Osteoblast (primary cell): ENCODE results near the gene TRERF1. TPM values are rescaled to one million over a fixed set of nuclear protein-coding genes. Genes with fewer than 3 reads are reported as not detected.

Experiments used
- DNase-seq: peaks from one replicate; pipeline ENCODE4 v3.0.0; 2011; ENCODE audit warnings: low spot score, mixed read lengths; ENCODE audit not compliant: insufficient read length; ENCODE audit errors: missing footprints
- H2AFZ ChIP-seq: 2 replicates; pipeline ENCODE4 v1.6.0; 2011; ENCODE audit warnings: mild to moderate bottlenecking, low read length
- H3K27ac ChIP-seq: 2 replicates; pipeline ENCODE4 v1.5.1; 2011; ENCODE audit warnings: mild to moderate bottlenecking, low read depth, low read length, moderate library complexity
- H3K27me3 ChIP-seq: 2 replicates; pipeline ENCODE4 v1.6.0; 2012; ENCODE audit warnings: mild to moderate bottlenecking, control low read depth, inconsistent platforms, low read length, moderate library complexity; ENCODE audit not compliant: insufficient read depth
- H3K36me3 ChIP-seq: 2 replicates; pipeline ENCODE4 v1.5.1; 2011; ENCODE audit warnings: mild to moderate bottlenecking, low read length, control low read depth, moderate library complexity; ENCODE audit not compliant: insufficient read depth
- H3K4me1 ChIP-seq: 2 replicates; pipeline ENCODE4 v1.5.1; 2011; ENCODE audit warnings: mild to moderate bottlenecking, low read length, control low read depth, moderate library complexity; ENCODE audit not compliant: insufficient read depth
- H3K4me2 ChIP-seq: 2 replicates; pipeline ENCODE4 v1.6.0; 2011; ENCODE audit warnings: mild to moderate bottlenecking, low read length; ENCODE audit not compliant: insufficient read depth
- H3K4me3 ChIP-seq: fragments of 200-600 bp; sonication (generic); 3 replicates; pipeline ENCODE4 v1.5.1; 2012; ENCODE audit warnings: mild to moderate bottlenecking, low read length, inconsistent platforms; ENCODE audit not compliant: insufficient read depth
- H3K79me2 ChIP-seq: 2 replicates; pipeline ENCODE4 v1.6.0; 2012; ENCODE audit warnings: mild to moderate bottlenecking, low read length, control low read depth, inconsistent platforms; ENCODE audit not compliant: insufficient read depth
- H3K9me3 ChIP-seq: 2 replicates; pipeline ENCODE4 v1.5.1; 2011; ENCODE audit warnings: low read depth, low read length, control low read depth
- H4K20me1 ChIP-seq: 2 replicates; pipeline ENCODE4 v1.6.0; 2012; ENCODE audit warnings: mild to moderate bottlenecking, low read length, control low read depth; ENCODE audit not compliant: insufficient read depth
- CTCF ChIP-seq: IDR thresholded peaks from 2 replicates; pipeline ENCODE4 v1.5.1; 2011; ENCODE audit warnings: mild to moderate bottlenecking, low read depth, low read length, moderate library complexity; ENCODE audit errors: extremely low read depth
- total RNA-seq: library from RNA; depleted of rRNA; stranded (reverse); fragments of >200 nt; gene quantifications from 2 replicates; pipeline ENCODE4 v1.2.3, GENCODE V29; 2012

TRERF1 gene
- total RNA-seq, 1 donor = 4.7 TPM

GRCh38 chr6:42349753-42350511 is 101.8 kb downstream of the TRERF1 start:
- Histone ChIP-seq H3K4me2 (no peak overlapping the region), H2AFZ (no peak overlapping the region), H4K20me1 (peaks cover 4% of the 10 kb centered on the region), H3K36me3 (no peaks in the 10 kb centered on the region), H3K4me1 (peaks cover 8% of the 10 kb centered on the region), H3K79me2 (peaks cover 7% of the 10 kb centered on the region), H3K27me3 (no peaks in the 10 kb centered on the region), H3K27ac (no peak overlapping the region), H3K4me3 (no peak overlapping the region), H3K9me3 (no peaks in the 10 kb centered on the region)
- DNase-seq = no peak
- TF ChIP-seq CTCF = no peak

GRCh38 chr6:42347456-42347855 is 104.3 kb downstream of the TRERF1 start:
- Histone ChIP-seq H4K20me1 (peaks cover 4% of the 10 kb centered on the region), H3K4me3 (no peak overlapping the region), H2AFZ (no peak overlapping the region), H3K36me3 (no peaks in the 10 kb centered on the region), H3K4me2 (no peak overlapping the region), H3K4me1 (peaks cover under 1% of the 10 kb centered on the region), H3K27me3 (no peaks in the 10 kb centered on the region), H3K27ac (no peak overlapping the region), H3K9me3 (no peaks in the 10 kb centered on the region), H3K79me2 (peaks cover 7% of the 10 kb centered on the region)
- no peak for TF ChIP-seq CTCF
- no peak for DNase-seq

- Histone ChIP-seq H4K20me1 (peaks cover 4% of the 10 kb centered on the region), H3K4me2 (no peak overlapping the region), H3K36me3 (no peaks in the 10 kb centered on the region), H3K27me3 (no peaks in the 10 kb centered on the region), H3K4me1 (no peaks in the 10 kb centered on the region), H3K27ac (no peak overlapping the region), H3K4me3 (no peak overlapping the region), H3K9me3 (no peaks in the 10 kb centered on the region), H3K79me2 (peaks cover 2% of the 10 kb centered on the region), H2AFZ (no peak overlapping the region)
- TF ChIP-seq CTCF = no peak
- DNase-seq = no peak
Observed at GRCh38 chr6:42345696-42346416, 105.9 kb downstream of the TRERF1 start.

GRCh38 chr6:42344756-42345155 is 107.0 kb downstream of the TRERF1 start:
- TF ChIP-seq CTCF = no peak
- Histone ChIP-seq H3K27me3 (no peaks in the 10 kb centered on the region), H3K4me3 (no peak overlapping the region), H3K36me3 (no peaks in the 10 kb centered on the region), H3K79me2 (peaks cover 2% of the 10 kb centered on the region), H3K4me2 (no peak overlapping the region), H3K4me1 (peaks cover 6% of the 10 kb centered on the region), H3K27ac (no peak overlapping the region), H3K9me3 (no peaks in the 10 kb centered on the region), H4K20me1 (peaks cover 4% of the 10 kb centered on the region), H2AFZ (no peak overlapping the region)
- no peak for DNase-seq
